Mesodermal cell (in vitro differentiated cells): ENCODE results near the gene CHI3L2.
A peak's percentile ranks its signal among the peaks of the same experiment; 100 is the strongest.

ENCODE experiments used
- H3K27ac ChIP-seq: 2 replicates; pipeline ENCODE4 v1.7.0; 2013; ENCODE audit warnings: mild to moderate bottlenecking, low read depth, low read length, moderate library complexity; ENCODE audit not compliant: severe bottlenecking
- H3K36me3 ChIP-seq: 2 replicates; pipeline ENCODE4 v1.7.1; 2013; ENCODE audit warnings: mild to moderate bottlenecking, low read length, moderate library complexity; ENCODE audit not compliant: control insufficient read depth, insufficient read depth
- H3K4me1 ChIP-seq: one replicate; pipeline ENCODE4 v1.7.1; 2013; ENCODE audit warnings: mild to moderate bottlenecking, low read length; ENCODE audit not compliant: insufficient read depth, control insufficient read depth, poor library complexity, severe bottlenecking
- H3K4me3 ChIP-seq: 2 replicates; pipeline ENCODE4 v1.7.0; 2013; ENCODE audit warnings: low read length, control low read depth, mild to moderate bottlenecking; ENCODE audit not compliant: insufficient read depth, poor library complexity, severe bottlenecking; ENCODE audit errors: extremely low read depth
- H3K9me3 ChIP-seq: 2 replicates; pipeline ENCODE4 v1.7.1; 2013; ENCODE audit warnings: mild to moderate bottlenecking, low read length, moderate library complexity; ENCODE audit not compliant: control insufficient read depth
- WGBS, 2 experiments: methylation state at CpG; one replicate each; pipeline ENCODE4 v1.1.5; 2013; ENCODE audit warnings: missing lambda C conversion rate in 2 of 2; ENCODE audit not compliant: insufficient coverage in 2 of 2; 5-methylcytosine and 5-hydroxymethylcytosine counted together

CHI3L2 gene

GRCh38 chr1:111221633-111222291 is 5.8 kb upstream of the CHI3L2 start:
- no peak overlapping the region for H3K4me3 ChIP-seq
- WGBS, 2 experiments: 50 to 100% methylated on average over 1 of the region's 5 CpGs
- no peak overlapping the region for H3K27ac ChIP-seq
- H3K36me3 ChIP-seq: no peaks in the 10 kb centered on the region
- peaks cover 8% of the 10 kb centered on the region for H3K4me1 ChIP-seq
- no peaks in the 10 kb centered on the region for H3K9me3 ChIP-seq

- no peak overlapping the region for H3K4me3 ChIP-seq
- no peak overlapping the region for H3K27ac ChIP-seq
- WGBS, 2 experiments: 27 to 89% methylated on average over 3 to 5 of the region's 10 CpGs
- H3K4me1 ChIP-seq: peaks cover 8% of the 10 kb centered on the region
- no peaks in the 10 kb centered on the region for H3K36me3 ChIP-seq
- H3K9me3 ChIP-seq: no peaks in the 10 kb centered on the region
These were observed 5.0 kb upstream of the CHI3L2 start for GRCh38 chr1:111222308-111223125.

GRCh38 chr1:111223126-111223685 is 4.3 kb upstream of the CHI3L2 start:
- no peak overlapping the region for H3K27ac ChIP-seq
- peaks cover 15% of the 10 kb centered on the region for H3K4me1 ChIP-seq
- 86 to 88% methylated on average over 5 of the region's 6 CpGs for WGBS, 2 experiments
- H3K9me3 ChIP-seq: no peaks in the 10 kb centered on the region
- H3K36me3 ChIP-seq: no peaks in the 10 kb centered on the region
- no peak overlapping the region for H3K4me3 ChIP-seq

- H3K9me3 ChIP-seq: no peaks in the 10 kb centered on the region
- H3K4me3 ChIP-seq: no peak overlapping the region
- peaks cover 25% of the 10 kb centered on the region for H3K4me1 ChIP-seq
- no peaks in the 10 kb centered on the region for H3K36me3 ChIP-seq
- H3K27ac ChIP-seq: no peak overlapping the region
These were observed 2.4 kb upstream of the CHI3L2 start for GRCh38 chr1:111225091-111225490.

- Histone ChIP-seq H3K9me3 (no peaks in the 10 kb centered on the region), H3K27ac (no peak overlapping the region), H3K4me3 (no peak overlapping the region), H3K4me1 (peaks cover 22% of the 10 kb centered on the region), H3K36me3 (no peaks in the 10 kb centered on the region)
- 76 to 84% methylated on average over 4 to 5 of the region's 6 CpGs for WGBS, 2 experiments
These were observed 1.7 kb upstream of the CHI3L2 start for GRCh38 chr1:111225717-111226400.

GRCh38 chr1:111227851-111228747 is 586 bp downstream of the CHI3L2 start:
- Histone ChIP-seq H3K4me3 (no peak overlapping the region), H3K27ac (peak overlapping the region; percentile 84), H3K9me3 (peaks cover under 1% of the 10 kb centered on the region), H3K4me1 (peaks cover 17% of the 10 kb centered on the region), H3K36me3 (no peaks in the 10 kb centered on the region)
- 77 to 100% methylated on average over 1 to 2 of the region's 6 CpGs for WGBS, 2 experiments

GRCh38 chr1:111228748-111229126 is 1.2 kb downstream of the CHI3L2 start:
- 80% methylated on average over 1 of the region's 2 CpGs; no CpG with 5 or more reads in 1 of the 2 experiments for WGBS, 2 experiments
- Histone ChIP-seq H3K27ac (peak overlapping the region; percentile 84), H3K4me1 (peaks cover 17% of the 10 kb centered on the region), H3K36me3 (no peaks in the 10 kb centered on the region), H3K9me3 (peaks cover 3% of the 10 kb centered on the region), H3K4me3 (no peak overlapping the region)

GRCh38 chr1:111232134-111232533 is 4.6 kb downstream of the CHI3L2 start:
- Histone ChIP-seq H3K4me3 (no peak overlapping the region), H3K36me3 (no peaks in the 10 kb centered on the region), H3K4me1 (peaks cover 17% of the 10 kb centered on the region), H3K27ac (no peak overlapping the region), H3K9me3 (peaks cover 3% of the 10 kb centered on the region)
- 80% methylated on average over 1 of the region's 3 CpGs; no CpG with 5 or more reads in 1 of the 2 experiments for WGBS, 2 experiments

- WGBS, 2 experiments: 88 to 98% methylated on average over 4 of the region's 4 CpGs
- no peak overlapping the region for H3K4me3 ChIP-seq
- no peaks in the 10 kb centered on the region for H3K36me3 ChIP-seq
- H3K9me3 ChIP-seq: peaks cover 3% of the 10 kb centered on the region
- H3K27ac ChIP-seq: no peak overlapping the region
- no peaks in the 10 kb centered on the region for H3K4me1 ChIP-seq
These were observed 6.7 kb downstream of the CHI3L2 start for GRCh38 chr1:111234258-111234657.

GRCh38 chr1:111234866-111235265 is 7.4 kb downstream of the CHI3L2 start:
- no peak overlapping the region for H3K27ac ChIP-seq
- no peak overlapping the region for H3K4me3 ChIP-seq
- H3K36me3 ChIP-seq: no peaks in the 10 kb centered on the region
- no peaks in the 10 kb centered on the region for H3K4me1 ChIP-seq
- 92 to 100% methylated on average over 1 to 3 of the region's 3 CpGs for WGBS, 2 experiments
- peaks cover 3% of the 10 kb centered on the region for H3K9me3 ChIP-seq
